ENCODE data around the gene ZNF428.

Gene ZNF428

DNA sequence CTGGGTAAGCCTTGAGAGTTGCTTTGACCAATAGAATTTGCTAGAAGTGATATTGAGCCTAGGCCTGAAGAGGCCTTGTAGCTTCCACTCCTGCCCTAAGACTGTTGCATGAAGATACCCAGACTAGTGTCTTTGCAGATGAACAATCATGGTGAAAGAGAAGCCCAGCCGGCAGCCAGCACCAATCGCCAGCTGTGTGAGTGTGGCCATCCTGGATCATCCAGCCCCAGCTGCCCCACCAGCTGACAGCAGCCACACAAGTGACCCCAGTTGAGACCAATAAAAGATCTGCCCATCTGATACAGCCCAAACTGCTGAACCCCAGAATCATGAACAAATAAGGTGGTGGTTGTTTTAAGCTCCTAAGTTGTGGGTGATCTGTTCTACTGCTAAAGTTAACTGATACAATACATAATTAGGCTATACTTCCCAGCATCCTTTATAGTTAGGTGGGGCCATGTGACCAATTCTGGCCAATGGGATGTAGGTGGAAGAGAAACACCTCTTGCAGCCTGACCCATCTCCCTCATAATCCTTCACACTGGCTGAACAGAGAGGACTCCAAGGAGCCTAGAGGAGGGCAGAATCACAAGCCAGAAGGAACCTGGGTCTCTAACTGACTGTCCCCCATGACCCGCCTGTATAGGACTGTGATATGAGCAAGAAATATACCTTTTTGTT lies 9.4 kb upstream of the ZNF428 start:
- Histone ChIP-seq H3K4me2 (no peak overlapping the region), H3K27ac (no peak overlapping the region), H3K9ac (no peak overlapping the region), H3K9me3 (replicated peaks in 1 of 11) (no peaks in the 10 kb centered on the region), H3K4me3 (no peak overlapping the region), H4K20me1 (no peaks in the 10 kb centered on the region), H3K36me3 (peaks cover 0 to 33% (median 18%) of the 10 kb centered on the region in 11 experiments; a peak in 15 of 22 replicates), H3K4me1 (peaks cover 0 to 11% (median 3%) of the 10 kb centered on the region in 10 experiments; a peak in 4 of 20 replicates), H3K27me3 (no peaks in the 10 kb centered on the region)
- no peak for TF ChIP-seq Cebpa-rat (IDR thresholded peaks at IDR 0.05)

DNA sequence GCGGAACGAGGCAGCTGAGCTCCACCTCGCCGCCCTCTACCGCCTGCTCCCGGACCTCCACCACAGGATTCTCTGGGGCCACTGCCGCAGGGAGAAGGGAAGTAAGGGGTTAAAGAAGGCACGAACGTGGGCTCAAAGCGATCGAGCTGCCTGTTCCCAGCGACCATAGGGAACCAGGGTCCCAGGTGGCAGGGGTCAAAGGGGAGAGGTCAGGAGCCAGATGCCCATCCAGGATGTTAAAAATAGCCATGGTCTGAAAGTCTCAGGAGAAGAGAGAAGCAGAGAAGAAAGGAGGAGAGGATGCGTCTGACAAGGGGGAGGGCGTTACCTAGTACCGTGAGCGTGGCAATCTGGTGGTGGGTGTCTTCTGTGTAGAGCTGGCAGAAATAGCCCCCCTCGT lies 7.4 kb upstream of the ZNF428 start:
- Histone ChIP-seq H3K4me1 (peaks cover 0 to 9% (median 3%) of the 10 kb centered on the region in 10 experiments; a peak in 4 of 20 replicates), H3K27me3 (no peaks in the 10 kb centered on the region), H4K20me1 (no peaks in the 10 kb centered on the region), H3K4me3 (no peak overlapping the region), H3K9ac (no peak overlapping the region), H3K36me3 (peaks cover 0 to 42% (median 25%) of the 10 kb centered on the region in 11 experiments; a peak in 15 of 22 replicates), H3K9me3 (replicated peaks in 1 of 11) (no peaks in the 10 kb centered on the region), H3K4me2 (no peak overlapping the region), H3K27ac (no peak overlapping the region)
- TF ChIP-seq Cebpa-rat (IDR thresholded peaks at IDR 0.05): no peak

DNA sequence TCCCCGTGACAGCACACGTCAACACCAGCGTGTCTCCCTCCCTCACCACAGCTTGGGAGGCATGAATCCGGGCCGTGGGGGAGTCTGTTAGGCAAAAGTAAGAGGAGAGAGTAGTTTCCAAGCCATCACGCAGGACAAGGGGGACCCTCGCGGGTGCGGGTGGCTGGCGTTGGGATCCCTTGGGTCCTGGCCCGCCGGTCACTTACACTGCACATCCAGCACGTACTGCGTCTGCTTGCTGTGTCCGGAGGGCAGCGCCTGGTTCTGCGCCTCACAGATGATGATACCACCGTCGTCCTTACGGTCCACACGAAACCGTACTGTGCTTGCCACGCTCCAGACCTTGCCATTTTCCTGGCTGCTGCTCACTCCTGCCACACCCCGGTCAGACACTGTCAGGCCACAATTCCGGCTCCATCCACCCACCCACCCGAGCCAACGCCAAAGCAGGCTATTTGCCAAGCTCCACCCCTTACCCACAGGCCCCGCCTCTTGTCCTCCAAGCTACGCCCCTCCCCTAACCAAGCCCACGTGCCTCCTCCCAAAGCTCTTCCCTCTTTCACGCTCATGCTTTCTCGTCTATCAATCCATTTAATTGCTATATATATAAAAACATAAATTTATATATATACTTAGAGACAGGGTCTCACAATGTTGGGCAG lies 6.6 kb upstream of the ZNF428 start:
- Histone ChIP-seq H3K9me3 (replicated peaks in 1 of 11) (no peaks in the 10 kb centered on the region), H3K4me1 (peaks cover 0 to 10% (median 4%) of the 10 kb centered on the region in 10 experiments; a peak in 9 of 20 replicates), H3K4me2 (no peak overlapping the region; a peak in 1 of 22 replicates), H3K27ac (no peak overlapping the region), H3K9ac (no peak overlapping the region; a peak in 2 of 22 replicates), H3K27me3 (no peaks in the 10 kb centered on the region), H3K4me3 (no peak overlapping the region), H4K20me1 (no peaks in the 10 kb centered on the region), H3K36me3 (peaks cover 0 to 42% (median 25%) of the 10 kb centered on the region in 11 experiments; a peak in 15 of 22 replicates)
- TF ChIP-seq Cebpa-rat (IDR thresholded peaks at IDR 0.05): no peak

DNA sequence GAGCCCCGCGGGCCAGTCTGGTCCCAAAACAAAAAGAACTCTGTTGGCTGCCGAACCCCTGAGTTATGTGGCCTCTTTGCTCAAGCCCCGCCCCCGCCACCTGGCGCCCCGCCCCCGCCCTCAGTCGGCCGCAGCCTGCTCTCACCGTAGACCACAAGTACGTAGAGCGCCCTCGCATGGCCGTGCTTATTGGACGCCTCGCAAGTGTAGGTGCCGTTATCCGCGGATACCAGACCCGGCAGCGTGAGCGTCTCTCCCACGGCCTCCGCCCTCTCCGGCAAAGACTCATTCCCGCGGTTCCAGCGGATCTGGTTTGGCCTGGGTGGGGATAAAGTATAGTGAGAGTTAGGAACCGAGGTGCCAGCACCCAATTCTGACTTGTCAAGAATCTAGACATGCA lies 5.5 kb upstream of the ZNF428 start:
- no peak overlapping the region for H3K4me2 ChIP-seq
- peaks cover 0 to 42% (median 25%) of the 10 kb centered on the region in 11 experiments; a peak in 15 of 22 replicates for H3K36me3 ChIP-seq
- no peak overlapping the region for H3K27ac ChIP-seq
- no peak for TF ChIP-seq Cebpa-rat (IDR thresholded peaks at IDR 0.05)
- H4K20me1 ChIP-seq: no peaks in the 10 kb centered on the region
- H3K4me1 ChIP-seq: peaks cover 7 to 21% (median 14%) of the 10 kb centered on the region in 10 experiments
- no peak overlapping the region for H3K9ac ChIP-seq
- no peaks in the 10 kb centered on the region for H3K27me3 ChIP-seq
- H3K9me3 ChIP-seq (replicated peaks in 1 of 11): no peaks in the 10 kb centered on the region
- H3K4me3 ChIP-seq: no peak overlapping the region

DNA sequence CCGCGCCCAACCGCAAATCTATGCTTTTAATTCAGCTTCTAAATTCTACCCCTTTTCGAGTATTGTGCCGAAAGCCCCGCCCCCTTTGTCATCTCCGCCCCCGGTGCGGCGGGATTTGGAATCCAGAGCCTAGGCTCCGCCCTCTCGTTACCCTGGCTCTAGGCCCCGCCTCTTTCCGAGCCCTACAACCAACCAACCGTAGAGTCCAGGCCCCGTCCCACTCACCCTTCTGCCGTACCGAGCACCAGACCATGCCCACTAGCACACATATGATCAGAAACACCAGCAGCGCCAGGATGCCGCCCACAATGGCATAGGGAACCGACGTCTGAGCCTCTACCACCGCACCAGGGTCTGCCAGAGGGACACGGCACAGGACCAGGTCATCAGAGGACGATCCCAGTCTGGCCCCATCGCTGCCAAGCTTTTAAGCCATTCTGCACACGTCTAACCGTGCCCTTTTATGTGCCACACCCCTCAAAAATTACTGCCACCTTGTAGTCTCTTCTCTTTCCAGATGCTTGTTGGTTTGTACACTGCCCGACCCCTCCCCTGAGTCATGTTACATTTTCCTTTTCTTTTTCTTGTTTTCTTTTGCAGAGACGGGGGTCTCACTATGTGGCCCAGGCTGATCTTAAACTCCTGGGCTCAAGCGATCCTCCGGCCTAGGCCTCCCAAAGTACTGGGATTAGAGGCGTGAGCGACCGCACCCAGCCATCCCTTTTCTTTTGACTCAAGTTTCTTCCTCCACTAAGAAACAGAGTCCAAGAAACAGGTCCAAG lies 4.7 kb upstream of the ZNF428 start:
- Histone ChIP-seq H3K4me3 (no peak overlapping the region), H3K4me2 (no peak overlapping the region), H4K20me1 (no peaks in the 10 kb centered on the region), H3K27ac (no peak overlapping the region), H3K27me3 (no peaks in the 10 kb centered on the region), H3K4me1 (peaks cover 8 to 22% (median 15%) of the 10 kb centered on the region in 10 experiments), H3K9ac (no peak overlapping the region), H3K36me3 (peaks cover 0 to 42% (median 25%) of the 10 kb centered on the region in 11 experiments; a peak in 15 of 22 replicates), H3K9me3 (replicated peaks in 1 of 11) (no peaks in the 10 kb centered on the region)
- TF ChIP-seq Cebpa-rat (IDR thresholded peaks at IDR 0.05): no peak

DNA sequence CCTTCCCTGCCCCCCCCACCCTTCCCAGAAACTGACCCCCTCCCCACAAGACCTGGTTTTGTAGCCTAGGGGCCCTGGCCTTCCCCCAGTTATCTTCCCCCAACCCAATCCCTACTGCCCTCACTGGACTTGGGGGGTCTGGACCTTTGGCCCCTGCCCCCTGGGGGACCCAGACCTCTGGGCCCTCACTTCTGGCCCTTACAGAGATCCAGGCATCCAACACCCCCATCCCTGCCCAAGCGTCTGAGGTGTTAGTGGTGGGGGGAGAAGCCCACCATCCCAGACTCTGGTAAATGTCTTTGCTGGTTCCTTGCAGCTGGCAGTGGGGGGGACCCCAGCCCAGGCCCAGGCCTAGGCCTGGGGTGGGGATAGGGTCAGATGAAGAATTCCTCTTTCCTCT lies 3.5 kb upstream of the ZNF428 start:
- Histone ChIP-seq H3K27ac (no peak overlapping the region), H3K4me2 (no peak overlapping the region), H3K4me3 (no peak overlapping the region), H3K27me3 (no peaks in the 10 kb centered on the region), H4K20me1 (no peaks in the 10 kb centered on the region), H3K9me3 (replicated peaks in 1 of 11) (no peaks in the 10 kb centered on the region), H3K36me3 (peaks cover 0 to 42% (median 25%) of the 10 kb centered on the region in 11 experiments; a peak in 15 of 22 replicates), H3K4me1 (peaks cover 15 to 31% (median 24%) of the 10 kb centered on the region in 10 experiments), H3K9ac (no peak overlapping the region)
- TF ChIP-seq Cebpa-rat (IDR thresholded peaks at IDR 0.05): no peak

DNA sequence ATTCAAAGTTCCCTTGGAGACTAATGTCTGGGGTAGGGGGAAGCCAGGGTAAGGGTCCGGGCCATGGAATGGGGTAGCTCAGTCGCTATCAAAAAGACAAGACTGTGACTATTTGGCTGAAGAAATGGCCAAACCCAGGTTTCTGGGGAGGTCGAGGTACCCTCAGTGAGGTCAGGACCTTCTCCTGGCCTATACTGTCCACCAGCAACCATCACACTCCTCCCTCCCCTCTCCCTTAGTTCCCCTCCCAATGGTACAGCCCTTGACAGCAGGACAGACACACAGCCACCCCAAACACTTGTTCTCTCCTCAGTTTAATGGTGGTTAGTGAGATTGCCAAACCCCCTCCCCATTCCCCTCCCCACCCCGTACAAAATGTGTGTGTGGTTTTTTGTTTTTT lies 2.6 kb upstream of the ZNF428 start:
- H3K4me2 ChIP-seq: no peak overlapping the region
- H3K9me3 ChIP-seq (replicated peaks in 1 of 11): no peaks in the 10 kb centered on the region
- peaks cover 0 to 37% (median 25%) of the 10 kb centered on the region in 11 experiments; a peak in 15 of 22 replicates for H3K36me3 ChIP-seq
- TF ChIP-seq Cebpa-rat (IDR thresholded peaks at IDR 0.05): no peak
- no peak overlapping the region for H3K27ac ChIP-seq
- H3K4me3 ChIP-seq: no peak overlapping the region
- no peaks in the 10 kb centered on the region for H3K27me3 ChIP-seq
- peaks cover 23 to 39% (median 30%) of the 10 kb centered on the region in 10 experiments for H3K4me1 ChIP-seq
- H4K20me1 ChIP-seq: peaks cover 0 to 5% (median 0%) of the 10 kb centered on the region in 11 experiments; a peak in 3 of 22 replicates
- no peak overlapping the region for H3K9ac ChIP-seq

DNA sequence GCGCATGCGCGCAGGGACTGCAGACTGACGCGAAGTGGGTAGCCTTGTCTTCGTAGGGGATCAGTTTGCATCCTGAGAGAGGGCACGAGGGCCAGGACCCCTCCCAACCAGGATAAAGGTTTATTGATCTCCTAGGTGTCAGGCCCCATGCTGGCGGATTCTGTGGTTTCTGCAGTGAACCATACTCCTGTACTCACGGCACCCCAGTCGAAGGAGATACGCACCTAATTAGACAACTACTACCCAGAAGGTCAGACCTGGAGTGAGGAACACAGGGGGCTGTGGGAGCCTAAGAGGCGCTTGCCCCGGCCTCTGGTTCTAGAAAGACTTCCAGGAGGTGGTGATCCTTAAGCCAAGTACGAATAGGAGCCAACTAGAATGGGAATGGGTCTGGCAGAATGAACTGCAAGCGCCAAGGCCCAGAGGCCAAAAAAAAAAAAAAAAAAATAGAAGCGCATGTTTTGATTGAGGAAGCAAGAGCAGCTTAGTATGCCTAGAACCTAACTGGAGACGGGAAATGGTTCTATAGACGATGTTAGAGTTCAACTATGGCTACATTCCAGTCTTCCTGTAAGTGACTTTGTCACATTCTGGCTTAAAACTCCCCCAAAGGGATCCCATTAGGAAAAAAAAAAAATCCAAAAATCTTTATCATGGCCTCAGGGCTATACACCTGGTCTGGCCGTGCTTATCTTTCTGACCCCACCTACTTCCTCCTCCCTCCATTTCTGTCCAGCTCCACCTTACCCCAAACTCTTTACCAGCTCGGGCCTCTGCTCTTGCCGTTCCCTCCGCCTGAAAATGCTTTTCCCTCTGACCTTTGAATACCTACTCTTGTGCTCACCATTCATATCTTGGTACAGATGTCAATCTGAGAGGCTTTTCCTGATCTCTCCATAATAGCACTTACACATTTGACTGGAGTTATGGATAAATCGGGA lies 902 bp upstream of the ZNF428 start:
- no peak for TF ChIP-seq Cebpa-rat (IDR thresholded peaks at IDR 0.05)
- Histone ChIP-seq H3K9ac (peak overlapping the region; percentile 87 to 96 (median 92)), H3K4me1 (peaks cover 36 to 49% (median 47%) of the 10 kb centered on the region in 10 experiments), H3K27ac (peak overlapping the region; percentile 84 to 96 (median 93)), H3K4me3 (peak overlapping the region; percentile 67 to 77 (median 71)), H3K9me3 (replicated peaks in 1 of 11) (no peaks in the 10 kb centered on the region), H3K36me3 (peaks cover 0 to 23% (median 12%) of the 10 kb centered on the region in 11 experiments; a peak in 15 of 22 replicates), H3K4me2 (peak overlapping the region; percentile 81 to 98 (median 93)), H3K27me3 (no peaks in the 10 kb centered on the region), H4K20me1 (peaks cover 0 to 21% (median 7%) of the 10 kb centered on the region in 11 experiments; a peak in 7 of 22 replicates)

Measured in BLaER1 treated with 17β-estradiol and CSF1 and Interleukin-3, amounts not matched to agents 10 nM and 100 nM (cell line).